Glutamatergic neuron (in vitro differentiated cells): ENCODE measurements around the gene NLK. TPM values are rescaled to one million over a fixed set of nuclear protein-coding genes. Genes with fewer than 3 reads are reported as not detected.
"Not testable (repeated sequence)": the region's sequence is repeated elsewhere in the genome, so short reads cannot be mapped to it uniquely, and the experiment has no call there.

Experiments used
- DNase-seq: peaks from one replicate; pipeline ENCODE4 v3.0.0; 2022
- H3K27ac Mint-ChIP-seq: one replicate; pipeline ENCODE4 v1.8.0; 2020; ENCODE audit warnings: mild to moderate bottlenecking, mixed read lengths, inconsistent platforms; ENCODE audit not compliant: unreplicated experiment
- H3K27me3 Mint-ChIP-seq: one replicate; pipeline ENCODE4 v1.8.0; 2020; ENCODE audit warnings: mild to moderate bottlenecking, moderate library complexity, mixed read lengths, inconsistent platforms; ENCODE audit not compliant: unreplicated experiment
- H3K36me3 Mint-ChIP-seq: one replicate; pipeline ENCODE4 v1.8.0; 2020; ENCODE audit warnings: mild to moderate bottlenecking, mixed read lengths, inconsistent platforms; ENCODE audit not compliant: unreplicated experiment
- H3K4me1 Mint-ChIP-seq: one replicate; pipeline ENCODE4 v1.8.0; 2020; ENCODE audit warnings: mild to moderate bottlenecking, low read depth, mixed read lengths, inconsistent platforms; ENCODE audit not compliant: unreplicated experiment
- H3K4me3 Mint-ChIP-seq: one replicate; pipeline ENCODE4 v1.8.0; 2020; ENCODE audit warnings: mild to moderate bottlenecking, mixed read lengths, inconsistent platforms; ENCODE audit not compliant: unreplicated experiment
- H3K9me3 Mint-ChIP-seq: one replicate; pipeline ENCODE4 v1.8.0; 2020; ENCODE audit warnings: mild to moderate bottlenecking, moderate library complexity, mixed read lengths, inconsistent platforms; ENCODE audit not compliant: unreplicated experiment
- CTCF ChIP-seq: fragments of 200-600 bp; sonication (generic); IDR thresholded peaks from one replicate; pipeline ENCODE4 v1.5.0; 2021; ENCODE audit not compliant: partially characterized antibody, unreplicated experiment
- total RNA-seq: library from RNA; stranded (reverse); fragmentation: NEBNext Ultra II Directional; extraction: Animal tissue kit (Norgen Biotek cat#: 25700); gene quantifications from one replicate; pipeline ENCODE4 v1.2.1, GENCODE V29; 2021; ENCODE audit not compliant: unreplicated experiment

The NLK gene
- total RNA-seq, 1 donor from 2014 or later = 33.8 TPM

- Mint-ChIP-seq H3K4me3 (no peak overlapping the region), H3K4me1 (no peaks in the 10 kb centered on the region), H3K27ac (no peak overlapping the region), H3K9me3 (no peaks in the 10 kb centered on the region), H3K36me3 (no peaks in the 10 kb centered on the region), H3K27me3 (no peaks in the 10 kb centered on the region)
- TF ChIP-seq CTCF = no peak
- DNase-seq = no peak
Measured at GRCh38 chr17:28030386-28030785, 12.1 kb upstream of the NLK start.

GRCh38 chr17:28031174-28031573 is 11.3 kb upstream of the NLK start:
- no peaks in the 10 kb centered on the region for H3K36me3 Mint-ChIP-seq
- no peaks in the 10 kb centered on the region for H3K9me3 Mint-ChIP-seq
- H3K4me3 Mint-ChIP-seq = no peak overlapping the region
- no peaks in the 10 kb centered on the region for H3K27me3 Mint-ChIP-seq
- no peak overlapping the region for H3K27ac Mint-ChIP-seq
- H3K4me1 Mint-ChIP-seq = no peaks in the 10 kb centered on the region
- DNase-seq = no peak
- no peak for TF ChIP-seq CTCF

- Mint-ChIP-seq H3K27ac (no peak overlapping the region), H3K27me3 (no peaks in the 10 kb centered on the region), H3K9me3 (no peaks in the 10 kb centered on the region), H3K4me3 (no peak overlapping the region), H3K4me1 (no peaks in the 10 kb centered on the region), H3K36me3 (no peaks in the 10 kb centered on the region)
- DNase-seq = no peak
- no peak for TF ChIP-seq CTCF
Measured at GRCh38 chr17:28033972-28034714, 8.3 kb upstream of the NLK start.

- not testable (repeated sequence) for H3K4me1 Mint-ChIP-seq, DNase-seq, H3K36me3 Mint-ChIP-seq, H3K27ac Mint-ChIP-seq, H3K4me3 Mint-ChIP-seq, H3K9me3 Mint-ChIP-seq, H3K27me3 Mint-ChIP-seq
Measured at GRCh38 chr17:28035452-28035851, 7.0 kb upstream of the NLK start.

GRCh38 chr17:28035884-28036283 is 6.6 kb upstream of the NLK start:
- not testable (repeated sequence) for H3K27ac Mint-ChIP-seq, H3K4me1 Mint-ChIP-seq, H3K9me3 Mint-ChIP-seq

GRCh38 chr17:28038802-28039201 is 3.7 kb upstream of the NLK start:
- H3K4me1 Mint-ChIP-seq = peaks cover 10% of the 10 kb centered on the region
- no peaks in the 10 kb centered on the region for H3K36me3 Mint-ChIP-seq
- no peak overlapping the region for H3K27ac Mint-ChIP-seq
- H3K27me3 Mint-ChIP-seq = peaks cover 5% of the 10 kb centered on the region
- H3K9me3 Mint-ChIP-seq = peaks cover 4% of the 10 kb centered on the region
- H3K4me3 Mint-ChIP-seq = no peak overlapping the region
- DNase-seq = no peak
- TF ChIP-seq CTCF = no peak

More at GRCh38 chr17:28035884-28036283, 6.6 kb upstream of the NLK start:
- DNase-seq, H3K4me3 Mint-ChIP-seq, H3K27me3 Mint-ChIP-seq, H3K36me3 Mint-ChIP-seq: not testable (repeated sequence)
